ENCODE data around the gene GALNT17.

DNA sequence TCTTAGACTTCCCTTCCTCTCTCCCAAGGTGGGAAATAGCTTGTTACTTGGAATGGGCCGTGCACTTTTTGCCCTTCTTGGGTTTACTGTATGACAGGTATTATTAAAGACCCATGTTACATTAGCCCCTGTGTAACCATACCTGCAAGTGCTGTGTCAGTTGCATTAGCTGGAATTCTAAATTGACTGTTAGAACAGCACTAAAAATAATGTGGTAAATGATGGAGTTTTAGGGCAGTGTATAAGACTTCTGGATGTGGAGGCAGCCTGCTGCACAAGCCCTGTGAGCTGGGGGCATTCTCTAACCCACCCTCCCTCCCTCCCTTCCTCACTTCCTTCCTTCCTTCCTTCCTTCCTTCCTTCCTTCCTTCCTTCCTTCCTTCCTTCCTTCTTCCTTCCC lies 52.7 kb downstream of the GALNT17 start:
- no peak for TF ChIP-seq POLR2A (IDR thresholded peaks at IDR 0.05)
- TF ChIP-seq, protein P1, sequence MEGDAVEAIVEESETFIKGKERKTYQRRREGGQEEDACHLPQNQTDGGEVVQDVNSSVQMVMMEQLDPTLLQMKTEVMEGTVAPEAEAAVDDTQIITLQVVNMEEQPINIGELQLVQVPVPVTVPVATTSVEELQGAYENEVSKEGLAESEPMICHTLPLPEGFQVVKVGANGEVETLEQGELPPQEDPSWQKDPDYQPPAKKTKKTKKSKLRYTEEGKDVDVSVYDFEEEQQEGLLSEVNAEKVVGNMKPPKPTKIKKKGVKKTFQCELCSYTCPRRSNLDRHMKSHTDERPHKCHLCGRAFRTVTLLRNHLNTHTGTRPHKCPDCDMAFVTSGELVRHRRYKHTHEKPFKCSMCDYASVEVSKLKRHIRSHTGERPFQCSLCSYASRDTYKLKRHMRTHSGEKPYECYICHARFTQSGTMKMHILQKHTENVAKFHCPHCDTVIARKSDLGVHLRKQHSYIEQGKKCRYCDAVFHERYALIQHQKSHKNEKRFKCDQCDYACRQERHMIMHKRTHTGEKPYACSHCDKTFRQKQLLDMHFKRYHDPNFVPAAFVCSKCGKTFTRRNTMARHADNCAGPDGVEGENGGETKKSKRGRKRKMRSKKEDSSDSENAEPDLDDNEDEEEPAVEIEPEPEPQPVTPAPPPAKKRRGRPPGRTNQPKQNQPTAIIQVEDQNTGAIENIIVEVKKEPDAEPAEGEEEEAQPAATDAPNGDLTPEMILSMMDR (IDR thresholded peaks at IDR 0.05): no peak

Measured in prostate gland (tissue), 2 donors.